Measurements from ENCODE around the gene AGBL3. TPM values are rescaled to one million over a fixed set of nuclear protein-coding genes. Genes with fewer than 3 reads are reported as not detected.

AGBL3 gene
- total RNA-seq, 4 donors from 2014 or later = 0.69 to 2.8 (median 0.92) TPM

- H3K4me3 ChIP-seq (ENCODE audit: low read depth, poor library complexity, severe bottlenecking) = no peak overlapping the region
- no peak for TF ChIP-seq POLR2A (IDR thresholded peaks at IDR 0.05)
- TF ChIP-seq, protein P1, sequence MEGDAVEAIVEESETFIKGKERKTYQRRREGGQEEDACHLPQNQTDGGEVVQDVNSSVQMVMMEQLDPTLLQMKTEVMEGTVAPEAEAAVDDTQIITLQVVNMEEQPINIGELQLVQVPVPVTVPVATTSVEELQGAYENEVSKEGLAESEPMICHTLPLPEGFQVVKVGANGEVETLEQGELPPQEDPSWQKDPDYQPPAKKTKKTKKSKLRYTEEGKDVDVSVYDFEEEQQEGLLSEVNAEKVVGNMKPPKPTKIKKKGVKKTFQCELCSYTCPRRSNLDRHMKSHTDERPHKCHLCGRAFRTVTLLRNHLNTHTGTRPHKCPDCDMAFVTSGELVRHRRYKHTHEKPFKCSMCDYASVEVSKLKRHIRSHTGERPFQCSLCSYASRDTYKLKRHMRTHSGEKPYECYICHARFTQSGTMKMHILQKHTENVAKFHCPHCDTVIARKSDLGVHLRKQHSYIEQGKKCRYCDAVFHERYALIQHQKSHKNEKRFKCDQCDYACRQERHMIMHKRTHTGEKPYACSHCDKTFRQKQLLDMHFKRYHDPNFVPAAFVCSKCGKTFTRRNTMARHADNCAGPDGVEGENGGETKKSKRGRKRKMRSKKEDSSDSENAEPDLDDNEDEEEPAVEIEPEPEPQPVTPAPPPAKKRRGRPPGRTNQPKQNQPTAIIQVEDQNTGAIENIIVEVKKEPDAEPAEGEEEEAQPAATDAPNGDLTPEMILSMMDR (IDR thresholded peaks at IDR 0.05) = no peak
- 63 to 66% methylated on average over 3 of the region's 3 CpGs for WGBS, 2 donors
- intact Hi-C loops (cut with DNase I; ENCODE audit: low total_unique reads) = no loop called here
- DNase-seq (ENCODE audit: low spot score in 2 of 2) = no peak
Measured at GRCh38 chr7:134941185-134941900, 45.0 kb upstream of the AGBL3 start.

DNA sequence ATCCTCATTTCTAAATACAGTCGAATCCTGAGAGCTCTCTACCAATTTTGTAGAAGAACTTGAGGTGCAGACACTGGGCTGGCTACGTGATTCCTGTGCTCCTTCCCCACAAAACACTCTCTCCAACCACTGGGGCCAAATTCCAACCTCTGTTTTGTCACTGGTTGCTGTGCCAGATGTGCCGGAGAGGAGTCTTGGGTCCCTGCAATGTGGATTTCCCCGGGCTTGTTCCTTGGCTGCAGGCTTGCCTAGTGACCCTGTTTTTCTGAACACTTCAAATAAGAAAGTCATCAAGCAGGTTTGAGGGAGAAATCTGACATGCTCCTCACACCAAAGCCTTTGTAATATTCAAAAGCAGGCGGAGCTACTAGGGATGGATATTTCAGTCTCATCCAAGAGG is 44.4 kb upstream of the AGBL3 start:
- WGBS, 2 donors = 62 to 72% methylated on average over 5 of the region's 5 CpGs
- TF ChIP-seq, protein P1 (IDR thresholded peaks at IDR 0.05) = no peak
- TF ChIP-seq POLR2A (IDR thresholded peaks at IDR 0.05) = no peak
- no peak for DNase-seq (ENCODE audit: low spot score in 2 of 2)
- no peak overlapping the region for H3K4me3 ChIP-seq (ENCODE audit: low read depth, poor library complexity, severe bottlenecking)
- intact Hi-C loops (cut with DNase I; ENCODE audit: low total_unique reads) = no loop called here

- 71 to 78% methylated on average over 9 of the region's 9 CpGs for WGBS, 2 donors
- no peak for DNase-seq (ENCODE audit: low spot score in 2 of 2)
- intact Hi-C loops (cut with DNase I; ENCODE audit: low total_unique reads) = no loop called here
- TF ChIP-seq, protein P1 (IDR thresholded peaks at IDR 0.05) = no peak
- no peak for TF ChIP-seq POLR2A (IDR thresholded peaks at IDR 0.05)
- H3K4me3 ChIP-seq (ENCODE audit: low read depth, poor library complexity, severe bottlenecking) = no peak overlapping the region
Measured at GRCh38 chr7:134942690-134943466, 43.4 kb upstream of the AGBL3 start.

- intact Hi-C loops (cut with DNase I; ENCODE audit: low total_unique reads) = no loop called here
- TF ChIP-seq POLR2A (IDR thresholded peaks at IDR 0.05) = no peak
- TF ChIP-seq, protein P1 (IDR thresholded peaks at IDR 0.05) = no peak
- WGBS, 2 donors = 49 to 51% methylated on average over 3 of the region's 3 CpGs
- H3K4me3 ChIP-seq (ENCODE audit: low read depth, poor library complexity, severe bottlenecking) = no peak overlapping the region
- DNase-seq (ENCODE audit: low spot score in 2 of 2) = no peak
Measured at GRCh38 chr7:134943785-134944400, 42.4 kb upstream of the AGBL3 start.

DNA sequence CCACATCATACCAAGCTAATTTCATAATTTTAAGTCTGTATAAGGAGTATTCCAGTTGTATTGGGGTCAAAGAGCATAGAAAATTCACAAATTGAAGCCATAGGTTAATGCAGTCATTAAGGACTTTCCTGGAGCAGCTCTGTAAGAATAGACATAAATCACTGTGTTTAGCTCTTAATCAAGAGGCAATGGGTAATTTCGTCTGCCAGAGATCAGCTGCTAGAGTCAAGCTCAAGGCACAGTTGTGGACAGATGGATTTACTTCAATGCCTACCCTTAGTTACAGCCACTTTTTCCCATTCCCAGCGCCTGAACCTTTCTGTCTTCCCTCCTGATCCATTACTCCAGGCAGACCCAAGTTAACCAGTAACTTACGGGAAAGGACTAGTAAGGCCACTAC is 40.6 kb upstream of the AGBL3 start:
- TF ChIP-seq, protein P1 (IDR thresholded peaks at IDR 0.05) = no peak
- no peak for TF ChIP-seq POLR2A (IDR thresholded peaks at IDR 0.05)
- 78 to 84% methylated on average over 3 of the region's 3 CpGs for WGBS, 2 donors
- no peak for DNase-seq (ENCODE audit: low spot score in 2 of 2)
- no peak overlapping the region for H3K4me3 ChIP-seq (ENCODE audit: low read depth, poor library complexity, severe bottlenecking)
- intact Hi-C loops (cut with DNase I; ENCODE audit: low total_unique reads) = no loop called here
